GM19035 (cell line): ENCODE measurements around the gene SHB.

Source experiments
- ATAC-seq: cut with Tn5 transposase; IDR thresholded peaks from one replicate; pipeline ENCODE4 v1.9.1; 2021; ENCODE audit not compliant: unreplicated experiment

SHB gene

DNA sequence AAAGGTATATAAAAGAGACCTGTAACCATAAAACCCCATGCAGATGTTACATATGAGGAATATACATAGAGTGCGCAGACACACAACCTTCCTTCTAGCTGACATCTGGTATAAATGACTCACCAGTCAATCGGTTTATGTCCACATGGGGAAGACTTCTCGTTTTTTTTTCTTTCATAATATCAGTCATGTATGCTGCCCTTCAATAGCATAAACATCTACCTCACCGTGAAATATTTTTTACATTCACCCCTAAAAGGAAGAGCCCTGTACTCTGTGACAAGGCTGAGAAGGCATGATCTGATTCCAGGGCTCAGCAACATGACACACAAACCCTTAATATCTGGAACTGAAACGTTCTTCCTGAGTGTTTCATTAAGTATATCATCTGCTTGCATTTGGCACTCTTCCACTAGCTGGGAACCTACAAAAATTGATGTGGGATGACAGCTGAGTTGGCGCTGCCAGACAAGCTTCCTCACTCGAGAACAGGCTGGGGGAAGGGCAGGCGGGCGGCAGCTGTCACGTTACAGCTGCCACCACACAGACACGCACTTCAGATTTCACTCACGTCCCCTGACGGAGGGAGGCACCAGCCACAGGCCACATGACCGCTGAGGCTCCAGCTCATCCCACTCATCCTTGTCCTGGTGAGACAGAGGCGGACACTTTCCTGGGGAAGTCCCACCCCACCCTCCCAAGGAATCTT is 74.2 kb downstream of the SHB start:
- ATAC-seq: peak; percentile 89

DNA sequence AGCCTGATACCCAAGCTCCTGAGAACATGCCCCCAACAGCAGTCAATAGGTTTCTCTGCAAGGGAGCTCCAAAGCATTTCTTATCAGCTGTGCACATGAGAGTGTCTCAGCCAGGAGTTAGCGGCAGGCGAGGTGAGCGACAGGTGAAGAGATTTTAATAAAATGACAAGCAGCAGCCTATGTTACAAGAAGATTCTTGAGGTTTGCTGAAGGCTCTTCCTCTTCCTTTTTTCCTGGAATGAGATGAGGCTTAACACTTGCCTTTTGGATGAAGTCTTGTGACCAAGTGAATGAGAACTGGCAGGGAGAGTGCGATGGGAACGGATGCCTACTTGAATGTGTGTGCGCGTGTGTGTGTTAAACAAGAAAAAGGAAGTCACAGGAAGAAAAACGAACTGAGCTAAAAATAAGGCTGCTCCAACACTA is 76.1 kb downstream of the SHB start:
- no peak for ATAC-seq

DNA sequence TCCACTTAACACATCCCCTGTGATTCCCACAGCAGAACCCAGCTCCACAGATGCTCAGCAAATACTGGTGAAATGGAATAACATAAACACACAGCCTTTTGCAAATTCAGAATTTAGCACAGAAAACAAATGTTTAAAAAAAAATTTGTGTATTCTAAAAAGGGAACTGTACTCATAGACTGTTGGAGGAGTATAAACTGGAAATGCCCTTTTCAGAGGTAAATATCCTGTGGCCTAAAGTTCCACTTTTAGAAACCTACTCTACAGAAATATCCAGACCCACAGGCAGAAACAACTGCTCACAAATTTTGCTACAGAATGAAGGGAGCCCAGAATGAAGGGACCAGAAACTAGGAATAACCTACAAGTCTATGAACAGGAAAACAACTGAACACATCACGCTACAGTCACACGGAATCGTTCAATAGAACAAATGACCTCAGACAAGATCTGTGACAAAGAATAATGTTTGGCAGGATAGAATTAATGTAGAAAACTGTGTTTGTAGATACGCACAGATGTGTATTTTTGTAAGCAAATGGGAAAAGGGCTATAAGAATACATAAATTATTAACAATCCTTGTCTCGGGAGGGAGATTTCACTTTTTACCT is 78.5 kb downstream of the SHB start:
- ATAC-seq: no peak

DNA sequence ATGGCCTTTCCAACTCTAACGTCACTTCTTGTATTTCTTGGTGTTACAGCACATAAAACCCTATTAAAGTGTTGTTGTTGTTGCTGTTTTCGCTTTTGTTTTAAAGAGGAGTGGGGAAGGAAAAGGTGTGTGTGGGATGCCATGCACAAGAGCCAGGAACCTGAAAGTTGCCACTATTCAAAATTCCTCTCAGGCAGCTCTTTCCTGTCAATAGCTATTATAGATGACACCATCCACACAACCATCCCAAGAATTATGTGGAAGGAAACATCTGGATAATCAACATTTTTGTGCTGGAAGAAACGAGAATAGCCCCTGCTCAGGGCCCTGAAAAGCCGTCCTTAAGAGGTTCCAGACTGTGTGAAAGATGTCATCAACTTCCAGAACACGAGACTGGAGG is 79.3 kb downstream of the SHB start:
- ATAC-seq: no peak

GRCh38 chr9:37988602-37989001 is 80.4 kb downstream of the SHB start:
- ATAC-seq: no peak

DNA sequence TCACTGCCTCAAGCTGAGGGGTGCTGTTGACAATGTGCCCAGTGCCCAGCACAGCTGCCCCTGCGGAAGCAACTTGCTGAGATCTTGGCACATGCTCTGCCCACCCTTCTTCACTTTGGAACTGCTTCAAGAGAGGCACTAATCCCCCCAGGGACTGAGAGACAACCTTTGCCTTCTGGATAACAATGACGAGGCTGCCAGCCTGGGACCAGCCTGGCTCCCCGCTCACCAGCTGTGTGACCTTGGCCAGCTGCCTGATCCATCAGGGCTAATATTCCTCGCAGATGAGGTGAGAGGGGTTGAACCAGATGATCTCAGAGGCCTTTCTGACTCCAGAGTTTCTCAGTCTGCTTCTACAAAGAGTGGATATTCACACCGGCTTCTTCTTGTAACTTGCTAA is 81.0 kb downstream of the SHB start:
- no peak for ATAC-seq

GRCh38 chr9:37987467-37987981 is 81.5 kb downstream of the SHB start:
- no peak for ATAC-seq

DNA sequence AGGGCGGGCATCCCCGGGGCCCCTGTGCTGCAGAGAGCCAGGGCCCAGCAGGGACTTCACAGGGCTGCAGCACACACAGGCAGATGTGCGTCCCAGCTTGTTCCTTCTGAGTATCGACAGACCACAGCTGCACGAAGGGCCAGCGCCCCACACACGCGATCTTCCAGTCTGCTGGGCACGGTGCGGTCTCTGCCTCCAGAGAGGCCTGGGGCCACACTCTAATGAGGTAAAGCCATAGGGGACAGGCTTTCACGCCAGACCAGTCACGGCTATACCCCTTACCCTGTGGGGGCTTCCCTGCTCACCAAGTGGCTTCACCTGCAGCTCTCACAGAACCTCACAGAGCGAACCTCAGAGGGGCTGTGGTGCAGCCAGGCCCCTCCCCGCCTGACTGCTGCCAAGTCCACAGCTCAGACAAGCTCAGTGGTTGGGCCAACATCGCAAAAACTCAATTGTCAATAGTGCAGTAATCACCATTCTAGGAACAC is 82.2 kb downstream of the SHB start:
- ATAC-seq: no peak

- ATAC-seq: no peak
These were observed 83.0 kb downstream of the SHB start for GRCh38 chr9:37986001-37986400.

DNA sequence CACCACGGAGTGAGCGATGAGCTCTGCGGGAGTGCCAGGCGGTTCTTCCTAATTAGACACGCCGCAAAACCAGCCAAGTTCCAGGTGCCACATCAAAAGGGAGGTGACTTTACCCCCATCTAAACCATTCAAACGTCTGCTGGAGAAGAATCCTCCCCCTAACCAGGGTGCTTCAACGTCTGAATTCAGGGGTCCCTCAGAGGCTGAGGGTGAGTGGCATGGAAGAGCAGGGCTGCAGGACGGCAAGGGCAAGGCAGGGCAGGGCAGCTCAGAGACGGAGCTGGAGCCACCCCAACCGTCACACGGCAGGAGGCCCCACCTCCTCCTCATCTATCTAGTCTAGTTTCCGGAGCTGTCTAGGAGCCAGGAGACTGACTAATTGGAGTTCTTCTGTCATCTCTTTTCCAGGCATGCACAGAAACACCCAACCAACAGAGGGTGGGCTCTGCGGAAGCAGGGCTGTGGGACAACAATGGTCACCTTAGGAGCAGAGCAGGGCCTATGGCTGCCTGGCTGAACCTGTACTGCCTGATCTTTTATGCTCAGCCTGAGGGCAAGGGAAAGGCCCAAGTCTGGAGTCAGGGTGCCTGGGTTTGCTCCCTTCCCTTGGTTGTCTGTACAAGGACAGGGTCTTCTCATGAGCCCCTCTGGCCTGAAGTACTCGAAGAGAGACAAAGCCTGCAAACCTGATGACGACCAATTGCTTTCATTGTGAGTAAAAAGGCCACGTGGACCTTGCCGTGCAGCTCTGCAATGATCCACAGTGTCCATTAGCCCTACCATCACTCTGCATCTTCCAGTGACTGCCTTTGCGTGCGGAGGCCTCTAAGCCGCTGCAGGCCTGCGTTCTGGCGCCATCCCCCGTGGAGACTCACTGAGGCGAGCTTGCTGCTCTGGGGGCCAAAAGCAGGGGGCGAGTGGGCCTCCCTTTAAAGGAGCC is 84.1 kb downstream of the SHB start:
- ATAC-seq: no peak

GRCh38 chr9:37984278-37984671 is 84.8 kb downstream of the SHB start:
- no peak for ATAC-seq

DNA sequence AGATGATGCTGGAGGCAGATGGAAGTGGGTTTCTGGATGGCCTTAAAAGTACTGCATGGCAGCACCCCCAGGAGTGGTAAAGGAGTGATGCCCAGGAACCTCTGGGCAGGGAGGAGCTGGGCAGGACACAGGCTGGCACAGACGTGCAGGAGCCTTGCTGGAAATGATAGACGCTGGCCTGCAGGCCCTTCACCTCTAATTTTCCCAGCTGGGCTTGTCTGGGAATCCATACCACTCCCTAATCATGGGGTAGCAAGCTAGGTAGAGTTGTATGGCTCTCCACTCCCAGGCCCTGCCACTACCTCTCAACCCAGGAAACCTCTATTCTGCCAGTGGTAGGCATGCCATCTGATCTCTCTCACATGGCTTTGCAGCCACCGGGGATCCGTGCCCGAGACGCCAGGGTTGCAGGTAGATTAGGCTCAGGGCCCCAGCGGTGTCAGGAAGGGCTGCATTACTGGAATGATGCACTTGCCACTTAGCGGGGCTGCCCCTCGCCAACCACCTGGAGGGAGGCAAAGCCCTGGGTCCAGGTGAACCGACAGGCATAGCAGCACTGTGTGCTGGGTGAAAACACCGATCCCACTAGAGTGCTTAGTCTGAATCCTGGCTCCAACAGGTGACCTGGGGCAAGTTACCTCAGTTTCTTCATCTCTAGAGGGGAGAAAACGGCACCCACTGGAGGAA is 85.5 kb downstream of the SHB start:
- no peak for ATAC-seq

- no peak for ATAC-seq
These were observed 89.2 kb downstream of the SHB start for GRCh38 chr9:37979844-37980243.

DNA sequence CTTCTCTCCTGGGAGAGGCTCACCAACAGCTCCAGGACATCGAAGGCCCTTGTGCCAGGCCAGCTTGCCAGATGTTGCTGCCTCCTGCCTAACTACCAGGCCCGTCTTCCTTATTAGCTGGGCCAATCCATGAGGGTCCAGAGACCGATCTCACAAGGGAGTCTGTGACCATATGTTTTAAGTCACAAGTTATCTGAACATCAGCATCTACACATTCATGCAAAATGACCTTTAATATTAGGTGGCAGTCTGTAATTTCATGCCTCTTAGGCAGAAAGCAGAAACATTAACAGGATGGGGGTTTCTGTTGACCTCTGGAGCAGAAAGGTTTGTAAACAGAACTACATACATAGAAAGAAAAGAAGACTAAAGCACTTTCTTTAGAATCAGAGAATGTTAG is 90.0 kb downstream of the SHB start:
- ATAC-seq: no peak

DNA sequence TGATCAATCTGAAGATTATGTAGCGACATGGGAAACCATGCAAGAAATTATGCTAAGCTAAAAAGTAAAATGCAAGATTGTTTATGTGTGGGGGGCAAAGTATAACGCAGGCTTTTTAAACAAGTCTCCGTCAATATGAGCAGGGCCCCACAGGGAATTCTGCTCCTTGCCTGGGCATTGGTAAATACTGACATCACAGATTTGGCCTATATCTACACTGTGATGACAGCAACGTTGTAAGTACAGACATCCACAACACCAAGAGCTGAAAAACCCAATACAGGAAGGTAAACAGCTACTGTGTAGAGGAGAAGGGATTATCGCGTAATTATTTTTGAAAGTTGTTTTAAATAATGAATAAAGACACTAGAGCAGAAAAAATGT is 90.6 kb downstream of the SHB start:
- no peak for ATAC-seq

DNA sequence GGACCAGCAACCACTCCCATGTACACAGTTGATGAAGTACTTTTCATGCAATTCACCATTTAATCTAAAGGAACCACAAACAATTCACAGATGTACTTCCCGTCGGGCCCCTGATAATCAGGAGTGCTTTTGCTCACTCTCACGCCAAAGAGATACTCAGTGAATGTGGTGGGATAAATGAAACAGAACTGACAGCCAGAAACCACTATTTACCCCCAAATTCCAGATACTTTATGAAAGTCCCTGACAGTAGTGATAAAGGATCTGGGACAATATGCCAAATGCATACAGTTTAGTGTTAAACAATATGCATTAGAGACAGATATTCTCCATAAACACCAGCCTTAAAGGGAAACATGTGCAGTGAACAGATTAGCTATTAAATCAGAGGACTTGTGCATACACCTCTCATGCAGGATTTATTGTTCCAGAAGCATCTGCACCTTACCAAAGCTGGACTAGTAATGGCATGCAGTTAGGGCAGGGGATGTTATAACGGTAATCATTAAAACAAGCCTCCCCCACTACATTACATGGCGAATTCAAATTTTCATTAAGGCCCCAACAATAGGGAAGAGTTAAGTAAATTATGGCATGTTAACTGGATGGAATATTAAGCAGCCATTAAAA is 91.1 kb downstream of the SHB start:
- no peak for ATAC-seq

GRCh38 chr9:37976714-37977477 is 92.1 kb downstream of the SHB start:
- ATAC-seq: no peak

- no peak for ATAC-seq
These were observed 93.4 kb downstream of the SHB start for GRCh38 chr9:37975639-37976038.

DNA sequence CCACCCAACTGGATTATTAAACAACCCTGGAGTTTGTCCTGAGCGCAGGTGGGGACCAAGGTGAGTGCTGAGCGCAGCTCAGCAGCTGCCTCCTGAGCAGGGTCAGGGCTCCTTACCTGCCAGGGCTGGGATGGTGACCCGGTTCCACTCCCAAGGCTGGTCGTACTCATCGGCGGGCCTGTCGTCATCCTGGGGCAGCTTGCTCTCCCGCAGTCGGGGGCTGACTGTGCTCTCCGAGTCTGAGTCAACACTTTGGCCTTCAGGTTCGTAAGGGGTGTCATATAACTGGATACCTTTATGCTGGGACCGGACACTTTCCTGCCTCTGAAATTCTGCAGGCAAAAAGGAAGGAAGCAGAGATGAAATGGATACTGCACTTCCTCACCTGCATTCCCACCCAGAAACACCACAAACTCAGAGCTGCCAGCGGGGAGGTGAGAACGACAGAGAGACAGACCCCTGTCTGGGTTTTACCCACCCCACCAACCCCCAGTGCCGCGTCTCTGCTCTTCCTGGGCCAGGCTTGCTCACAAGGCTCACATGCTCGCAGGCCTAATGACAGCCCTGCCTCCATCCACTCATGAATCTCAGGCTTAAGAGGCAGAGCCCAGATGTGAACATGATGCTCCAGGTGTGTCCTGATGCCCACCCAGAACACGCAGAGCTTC is 94.4 kb downstream of the SHB start:
- ATAC-seq: no peak
